Endothelial cell of umbilical vein (primary cell): Measurements from ENCODE around the gene STK24.

Experiments
- EZH2 ChIP-seq: IDR thresholded peaks from 2 replicates; pipeline ENCODE4 v1.6.1; 2012; ENCODE audit warnings: borderline replicate concordance, low read depth, mild to moderate bottlenecking, moderate library complexity, low read length, inconsistent platforms; ENCODE audit not compliant: severe bottlenecking
- FOS ChIP-seq: IDR thresholded peaks from 2 replicates; pipeline ENCODE4 v1.6.1; 2011; ENCODE audit warnings: mild to moderate bottlenecking, low read length, moderate library complexity, borderline replicate concordance; ENCODE audit not compliant: insufficient read depth
- GATA2 ChIP-seq: IDR thresholded peaks from 2 replicates; pipeline ENCODE4 v1.7.0; 2011; ENCODE audit warnings: low read depth, mild to moderate bottlenecking, moderate library complexity, mixed read lengths, low read length; ENCODE audit not compliant: insufficient read length, insufficient read depth
- MYC ChIP-seq: IDR thresholded peaks from one replicate; pipeline ENCODE4 v1.6.1; 2011; ENCODE audit warnings: mild to moderate bottlenecking, low read depth, low read length
- POLR2A ChIP-seq: IDR thresholded peaks from 2 replicates; pipeline ENCODE4 v1.6.1; 2012; ENCODE audit warnings: low read depth, mild to moderate bottlenecking, control low read depth, low read length
- POLR2AphosphoS5 ChIP-seq: IDR thresholded peaks from 2 replicates; pipeline ENCODE4 v1.6.1; 2012; ENCODE audit warnings: low read depth, mild to moderate bottlenecking, control low read depth, low read length, moderate library complexity; ENCODE audit not compliant: insufficient read depth
- TF ChIP-seq, protein P1 (sequence below), 2 donors: IDR thresholded peaks; 1 replicate in 1 of 2; 2 replicates in 1 of 2; pipeline ENCODE4 v1.5.1; 2011; ENCODE audit warnings: low read length in 2 of 2, mild to moderate bottlenecking in 2 of 2, moderate library complexity in 2 of 2, control low read depth in 1 of 2, inconsistent platforms in 1 of 2, low read depth in 1 of 2; ENCODE audit not compliant: insufficient read depth in 1 of 2; ENCODE audit errors: extremely low read depth in 1 of 2
- TF ChIP-seq, protein P2 (sequence below): IDR thresholded peaks from 2 replicates; pipeline ENCODE4 v1.6.1; 2011; ENCODE audit not compliant: insufficient read depth, insufficient read length

DNA sequence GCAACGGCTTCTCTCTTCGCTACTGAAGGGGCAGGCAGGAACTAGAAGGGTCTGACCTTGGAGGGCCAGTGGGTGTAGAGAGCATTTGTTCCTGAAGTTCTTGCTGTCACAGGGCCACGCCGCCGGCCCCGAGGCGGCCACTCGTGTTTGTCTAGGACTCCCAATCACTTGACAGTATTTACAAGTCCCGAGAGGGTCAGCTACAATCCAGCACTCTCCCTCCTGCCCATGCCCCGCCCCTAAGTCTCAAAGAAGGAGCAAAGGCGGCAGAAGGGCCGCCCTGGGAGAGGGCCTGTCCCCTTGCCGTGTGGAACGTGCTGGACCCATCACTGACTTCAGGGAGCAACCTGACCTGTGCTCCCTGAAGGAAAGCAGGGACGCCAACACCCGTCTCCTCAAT lies 118.5 kb downstream of the STK24 start:
- no peak for TF ChIP-seq POLR2A
- TF ChIP-seq, protein P1, sequence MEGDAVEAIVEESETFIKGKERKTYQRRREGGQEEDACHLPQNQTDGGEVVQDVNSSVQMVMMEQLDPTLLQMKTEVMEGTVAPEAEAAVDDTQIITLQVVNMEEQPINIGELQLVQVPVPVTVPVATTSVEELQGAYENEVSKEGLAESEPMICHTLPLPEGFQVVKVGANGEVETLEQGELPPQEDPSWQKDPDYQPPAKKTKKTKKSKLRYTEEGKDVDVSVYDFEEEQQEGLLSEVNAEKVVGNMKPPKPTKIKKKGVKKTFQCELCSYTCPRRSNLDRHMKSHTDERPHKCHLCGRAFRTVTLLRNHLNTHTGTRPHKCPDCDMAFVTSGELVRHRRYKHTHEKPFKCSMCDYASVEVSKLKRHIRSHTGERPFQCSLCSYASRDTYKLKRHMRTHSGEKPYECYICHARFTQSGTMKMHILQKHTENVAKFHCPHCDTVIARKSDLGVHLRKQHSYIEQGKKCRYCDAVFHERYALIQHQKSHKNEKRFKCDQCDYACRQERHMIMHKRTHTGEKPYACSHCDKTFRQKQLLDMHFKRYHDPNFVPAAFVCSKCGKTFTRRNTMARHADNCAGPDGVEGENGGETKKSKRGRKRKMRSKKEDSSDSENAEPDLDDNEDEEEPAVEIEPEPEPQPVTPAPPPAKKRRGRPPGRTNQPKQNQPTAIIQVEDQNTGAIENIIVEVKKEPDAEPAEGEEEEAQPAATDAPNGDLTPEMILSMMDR (IDR thresholded peaks at IDR 0.05; ENCODE audit: extremely low read depth in 1 of 2, insufficient read depth in 1 of 2, low read depth in 1 of 2, low read length in 2 of 2): no peak
- no peak for TF ChIP-seq MYC
- no peak for TF ChIP-seq EZH2
- no peak for TF ChIP-seq FOS
- no peak for TF ChIP-seq GATA2
- TF ChIP-seq POLR2AphosphoS5: no peak
- TF ChIP-seq, protein P2, sequence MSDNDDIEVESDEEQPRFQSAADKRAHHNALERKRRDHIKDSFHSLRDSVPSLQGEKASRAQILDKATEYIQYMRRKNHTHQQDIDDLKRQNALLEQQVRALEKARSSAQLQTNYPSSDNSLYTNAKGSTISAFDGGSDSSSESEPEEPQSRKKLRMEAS: no peak
